GM23338 (cell line): ENCODE data around the gene ENTPD1. TPM values are rescaled to one million over a fixed set of nuclear protein-coding genes. Genes with fewer than 3 reads are reported as not detected.

Experiments
- ATAC-seq: fragments of 200-7000 bp; cut with Tn5 transposase; 3 replicates; pipeline ENCODE4 v1.9.1; 2020
- DNase-seq: peaks from one replicate; pipeline ENCODE4 v3.0.0-alpha.2; 2015; ENCODE audit warnings: low spot score
- H2AFZ ChIP-seq: fragments of 200-600 bp; sonication (generic); 2 replicates; pipeline ENCODE4 v1.8.0; 2016; ENCODE audit warnings: antibody characterized with exemption, mild to moderate bottlenecking, moderate library complexity
- H3F3A ChIP-seq: fragments of 200-600 bp; sonication (generic); replicated peaks from 2 replicates; pipeline ENCODE4 v1.8.0; 2017; ENCODE audit warnings: antibody characterized with exemption, mixed run types, low read depth
- H3K27ac ChIP-seq: fragments of 200-600 bp; sonication (generic); 2 replicates; pipeline ENCODE4 v1.6.1; 2016; ENCODE audit warnings: low read depth
- H3K27me3 ChIP-seq: fragments of 200-600 bp; sonication (generic); 2 replicates; pipeline ENCODE4 v1.8.0; 2016; ENCODE audit warnings: mild to moderate bottlenecking, mixed run types, moderate library complexity; ENCODE audit not compliant: insufficient read depth
- H3K36me3 ChIP-seq: fragments of 200-600 bp; sonication (generic); 2 replicates; pipeline ENCODE4 v1.8.0; 2016; ENCODE audit warnings: mild to moderate bottlenecking; ENCODE audit not compliant: insufficient read depth
- H3K4me1 ChIP-seq: fragments of 200-600 bp; sonication (generic); 2 replicates; pipeline ENCODE4 v1.8.0; 2016; ENCODE audit warnings: mild to moderate bottlenecking, moderate library complexity; ENCODE audit not compliant: insufficient read depth
- H3K4me2 ChIP-seq: fragments of 200-600 bp; sonication (generic); 2 replicates; pipeline ENCODE4 v1.7.1; 2017; ENCODE audit warnings: mixed run types
- H3K4me3 ChIP-seq: fragments of 200-600 bp; sonication (generic); 2 replicates; pipeline ENCODE4 v1.6.1; 2016; ENCODE audit warnings: mixed run types
- H3K79me2 ChIP-seq: fragments of 200-600 bp; sonication (generic); replicated peaks from 2 replicates; pipeline ENCODE4 v1.8.0; 2017; ENCODE audit warnings: mild to moderate bottlenecking; ENCODE audit not compliant: insufficient read depth
- H3K9me2 ChIP-seq: fragments of 200-600 bp; sonication (generic); 2 replicates; pipeline ENCODE4 v1.8.0; 2017; ENCODE audit not compliant: insufficient read depth
- H4K20me1 ChIP-seq: fragments of 200-600 bp; sonication (generic); replicated peaks from 2 replicates; pipeline ENCODE4 v1.8.0; 2017; ENCODE audit warnings: mild to moderate bottlenecking; ENCODE audit not compliant: insufficient read depth
- H3K27ac Mint-ChIP-seq: 2 replicates; pipeline ENCODE4 v1.8.0; 2020; ENCODE audit warnings: inconsistent platforms, mild to moderate bottlenecking, moderate library complexity, mixed read lengths
- H3K27me3 Mint-ChIP-seq: 3 replicates; pipeline ENCODE4 v1.8.0; 2022; ENCODE audit warnings: low read depth, mild to moderate bottlenecking, moderate library complexity, mixed read lengths, inconsistent platforms; ENCODE audit not compliant: insufficient read depth, poor library complexity
- H3K36me3 Mint-ChIP-seq: 3 replicates; pipeline ENCODE4 v1.8.0; 2021; ENCODE audit warnings: low read depth, mild to moderate bottlenecking, inconsistent platforms, moderate library complexity, mixed read lengths
- H3K4me1 Mint-ChIP-seq: 3 replicates; pipeline ENCODE4 v1.8.0; 2020; ENCODE audit warnings: mild to moderate bottlenecking, inconsistent platforms, mixed read lengths
- H3K4me3 Mint-ChIP-seq: 3 replicates; pipeline ENCODE4 v1.8.0; 2021; ENCODE audit warnings: moderate library complexity, mild to moderate bottlenecking, inconsistent platforms, mixed read lengths
- H3K9me3 Mint-ChIP-seq: 3 replicates; pipeline ENCODE4 v1.8.0; 2020; ENCODE audit warnings: moderate library complexity, mild to moderate bottlenecking, inconsistent platforms, mixed read lengths
- CREB1 ChIP-seq: fragments of 250-450 bp; sonication (Bioruptor Pico); IDR thresholded peaks from 2 replicates; pipeline ENCODE4 v1.5.0; 2020; ENCODE audit warnings: low read depth, mild to moderate bottlenecking, moderate library complexity
- CTCF ChIP-seq, 2 experiments: fragments of 200-600 bp in 1 of 2; sonication (generic) in 1 of 2; conservative IDR thresholded peaks; 2 replicates each; pipeline versions ENCODE4 v1.5.1 to v1.6.1; 2016 to 2017; ENCODE audit warnings: antibody characterized with exemption in 2 of 2, low read depth in 2 of 2, mild to moderate bottlenecking in 2 of 2, moderate library complexity in 1 of 2
- ETS1 ChIP-seq: IDR thresholded peaks from 2 replicates; pipeline ENCODE4 v1.6.1; 2016; ENCODE audit warnings: antibody characterized with exemption
- EZH2 ChIP-seq: fragments of 200-600 bp; sonication (generic); IDR thresholded peaks from one replicate; pipeline ENCODE4 v1.8.0; 2017; ENCODE audit warnings: antibody characterized with exemption, mild to moderate bottlenecking, low read depth; ENCODE audit not compliant: unreplicated experiment
- EZH2phosphoT487 ChIP-seq: fragments of 200-600 bp; sonication (generic); IDR thresholded peaks from one replicate; pipeline ENCODE4 v1.8.1; 2018; ENCODE audit warnings: antibody characterized with exemption; ENCODE audit not compliant: unreplicated experiment
- JUNB ChIP-seq: IDR thresholded peaks from one replicate; pipeline ENCODE4 v1.6.1; 2016; ENCODE audit warnings: antibody characterized with exemption; ENCODE audit not compliant: unreplicated experiment
- NANOG ChIP-seq: IDR thresholded peaks from 2 replicates; pipeline ENCODE4 v1.6.1; 2016; ENCODE audit warnings: antibody characterized with exemption, borderline replicate concordance
- POLR2AphosphoS5 ChIP-seq: IDR thresholded peaks from 2 replicates; pipeline ENCODE4 v1.6.1; 2016; ENCODE audit warnings: antibody characterized with exemption, low read depth
- REST ChIP-seq: IDR thresholded peaks from one replicate; pipeline ENCODE4 v1.6.1; 2018; ENCODE audit warnings: antibody characterized with exemption; ENCODE audit not compliant: unreplicated experiment
- STAT1 ChIP-seq: IDR thresholded peaks from one replicate; pipeline ENCODE4 v1.6.1; 2016; ENCODE audit warnings: antibody characterized with exemption; ENCODE audit not compliant: unreplicated experiment
- ZNF114 ChIP-seq: fragments of 250-450 bp; sonication (Bioruptor Pico); IDR thresholded peaks from 2 replicates; pipeline ENCODE4 v1.5.0; 2020; ENCODE audit warnings: mild to moderate bottlenecking, moderate library complexity
- ZNF331 ChIP-seq: fragments of 250-450 bp; sonication (Bioruptor Pico); IDR thresholded peaks from 2 replicates; pipeline ENCODE4 v1.5.0; 2020; ENCODE audit warnings: low read depth, mild to moderate bottlenecking, moderate library complexity
- ZNF462 ChIP-seq: fragments of 250-450 bp; sonication (Bioruptor Pico); IDR thresholded peaks from 2 replicates; pipeline ENCODE4 v1.5.0; 2020; ENCODE audit warnings: mild to moderate bottlenecking, moderate library complexity
- polyA plus RNA-seq: library from polyadenylated mRNA; unstranded; fragments of >200 nt; fragmentation: Nextera tagmentation; extraction: Ambion mirVana; gene quantifications from 2 replicates; pipeline ENCODE4 v1.2.1, GENCODE V29; 2016
- total RNA-seq: library from RNA; depleted of rRNA; stranded (reverse); fragments of >200 nt; shearing (Covaris generic); gene quantifications from 2 replicates; pipeline ENCODE4 v1.2.3, GENCODE V29; 2014

ENTPD1 gene
- total and polyA plus RNA-seq, 2 experiments from 2014 or later, result 2.3 to 3.6 TPM

GRCh38 chr10:95831076-95831475 is 75.1 kb downstream of the ENTPD1 start:
- DNase-seq, result no peak
- ATAC-seq, result no peak
- H3F3A ChIP-seq, result no peaks in the 10 kb centered on the region
- no peaks in the 10 kb centered on the region for H3K9me2 ChIP-seq
- no peak overlapping the region for H3K27ac ChIP-seq
- no peaks in the 10 kb centered on the region for H3K4me1 ChIP-seq
- no peak for TF ChIP-seq REST
- TF ChIP-seq EZH2phosphoT487, result no peak
- no peak for TF ChIP-seq CTCF (conservative IDR thresholded peaks at IDR 0.05; ENCODE audit: low read depth in 2 of 2)
- TF ChIP-seq NANOG, result no peak
- TF ChIP-seq ETS1, result no peak
- no peak for TF ChIP-seq JUNB
- no peak for TF ChIP-seq ZNF462 (CRISPR knock-in tag)
- no peak for TF ChIP-seq STAT1
- TF ChIP-seq ZNF114 (CRISPR knock-in tag), result no peak
- TF ChIP-seq EZH2, result no peak
- no peak for TF ChIP-seq CREB1 (CRISPR knock-in tag)
- no peak for TF ChIP-seq POLR2AphosphoS5
- TF ChIP-seq ZNF331, result no peak
- no peak overlapping the region for H3K4me3 Mint-ChIP-seq
- no peaks in the 10 kb centered on the region for H3K27me3 ChIP-seq
- no peaks in the 10 kb centered on the region for H3K79me2 ChIP-seq
- no peaks in the 10 kb centered on the region for H4K20me1 ChIP-seq
- no peak overlapping the region for H2AFZ ChIP-seq
- H3K4me1 Mint-ChIP-seq, result no peaks in the 10 kb centered on the region
- no peak overlapping the region for H3K27ac Mint-ChIP-seq
- no peaks in the 10 kb centered on the region for H3K9me3 Mint-ChIP-seq
- peaks cover 2% of the 10 kb centered on the region for H3K27me3 Mint-ChIP-seq
- H3K36me3 Mint-ChIP-seq, result no peaks in the 10 kb centered on the region
- H3K4me2 ChIP-seq, result no peak overlapping the region
- no peaks in the 10 kb centered on the region for H3K36me3 ChIP-seq
- no peak overlapping the region for H3K4me3 ChIP-seq
